NCI-H187 (cell line): Measurements from ENCODE around the gene RBBP8NL.

Experiments used
- DNase-seq, 2 experiments: peaks; one replicate each; lab custom pipeline; 2025; lab: John Stamatoyannopoulos, UW

The RBBP8NL gene

DNA sequence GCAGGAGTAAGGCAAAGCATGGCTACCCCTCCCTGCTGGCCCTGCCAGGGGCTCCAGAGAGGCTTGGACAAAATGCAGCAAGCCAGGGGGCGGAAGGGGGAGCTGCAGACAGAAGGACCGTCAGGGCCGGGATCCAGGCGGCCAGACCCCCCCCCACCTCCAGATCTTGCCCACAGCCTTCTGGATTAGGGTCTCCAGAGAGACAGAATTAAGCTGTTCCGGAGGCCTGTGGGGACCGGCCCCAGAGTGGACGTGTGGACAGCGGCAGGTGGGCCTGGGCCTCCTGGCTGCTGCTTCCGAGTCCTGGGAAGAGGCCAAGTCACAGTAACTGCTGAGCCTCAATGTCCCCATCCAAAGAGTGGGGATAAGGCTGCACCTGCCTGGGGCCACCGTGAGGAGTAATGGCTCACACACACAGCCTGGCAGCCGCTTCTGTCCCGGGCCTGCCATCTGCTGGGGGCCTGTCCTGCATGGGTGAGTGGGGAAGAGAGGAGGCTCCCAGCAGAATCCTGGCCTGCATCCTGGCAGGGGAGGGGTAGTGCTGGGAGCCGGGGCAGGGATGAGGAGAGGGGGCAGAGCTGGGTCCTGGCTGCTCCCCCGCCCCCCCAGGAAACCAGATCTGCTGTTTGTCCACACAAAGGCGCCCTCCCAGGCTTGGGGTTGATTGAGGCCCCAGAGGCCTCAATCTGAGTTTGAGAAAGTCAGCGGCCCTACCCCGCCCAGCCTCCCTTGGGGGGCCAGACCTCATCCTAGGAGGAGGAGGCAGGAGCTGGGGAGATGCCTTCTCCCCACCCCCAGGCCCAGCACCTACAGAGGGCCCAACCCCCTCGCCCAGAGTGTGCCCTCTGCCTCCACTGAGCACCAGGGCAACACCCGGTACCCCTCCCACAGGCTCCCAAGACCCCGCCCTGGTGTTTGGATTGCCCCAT lies 64.1 kb downstream of the RBBP8NL start:
- no peak for DNase-seq

DNA sequence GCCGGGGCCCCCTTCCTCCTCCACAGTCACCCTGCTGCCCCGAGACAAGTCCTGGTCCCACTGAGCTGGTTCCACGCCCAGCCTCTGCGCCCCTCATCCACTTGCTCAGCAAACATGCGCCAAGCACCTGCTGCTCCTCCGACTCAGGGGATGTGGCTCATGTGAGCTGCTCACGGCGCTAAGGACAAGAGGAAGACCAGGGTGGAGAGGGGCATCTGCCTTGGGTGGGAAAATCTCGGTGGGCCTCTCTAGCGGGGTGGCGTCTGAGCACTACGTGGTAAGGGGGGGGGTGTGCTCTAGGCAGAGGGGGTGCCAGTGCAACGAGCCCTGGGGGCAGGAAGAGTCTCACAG lies 64.8 kb downstream of the RBBP8NL start:
- no peak for DNase-seq

DNA sequence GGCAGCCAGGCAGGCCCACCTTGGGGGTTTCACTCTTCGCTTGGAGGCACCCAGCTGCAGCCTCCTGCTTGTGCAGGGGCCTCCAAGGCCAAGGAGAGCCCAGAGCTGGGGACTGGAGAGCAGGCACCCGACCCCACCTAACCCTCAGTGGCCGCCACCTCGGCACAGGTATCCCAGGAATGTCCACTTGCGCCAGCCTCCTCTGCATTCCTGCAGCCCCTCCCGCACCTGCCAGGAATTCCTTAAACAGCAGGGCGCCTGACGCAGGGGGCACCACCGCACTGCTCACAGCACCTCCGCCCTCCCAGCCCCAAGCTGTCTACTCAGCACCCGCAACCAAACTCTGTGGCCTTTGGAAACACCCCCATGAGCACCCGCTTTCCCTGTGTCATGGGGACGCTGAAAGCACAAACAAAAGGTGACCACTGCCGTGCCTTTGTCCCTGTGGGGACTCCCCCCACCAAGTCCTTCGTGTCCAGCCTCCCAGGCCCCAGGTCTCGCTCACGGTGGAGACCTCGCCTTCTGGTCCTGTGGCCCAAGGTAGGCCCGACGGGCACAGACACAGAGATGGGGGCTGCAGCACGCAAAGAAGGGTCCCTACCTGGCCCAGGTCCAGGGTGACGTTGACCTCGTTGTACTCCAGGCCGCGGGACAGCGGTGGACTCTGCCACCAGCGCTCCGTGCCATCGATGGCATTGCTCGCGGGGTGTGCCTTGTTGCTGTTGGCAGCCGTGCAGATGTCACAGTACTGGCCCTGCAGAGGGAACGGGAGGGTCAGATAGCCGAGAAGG lies 65.3 kb downstream of the RBBP8NL start:
- no peak for DNase-seq

DNA sequence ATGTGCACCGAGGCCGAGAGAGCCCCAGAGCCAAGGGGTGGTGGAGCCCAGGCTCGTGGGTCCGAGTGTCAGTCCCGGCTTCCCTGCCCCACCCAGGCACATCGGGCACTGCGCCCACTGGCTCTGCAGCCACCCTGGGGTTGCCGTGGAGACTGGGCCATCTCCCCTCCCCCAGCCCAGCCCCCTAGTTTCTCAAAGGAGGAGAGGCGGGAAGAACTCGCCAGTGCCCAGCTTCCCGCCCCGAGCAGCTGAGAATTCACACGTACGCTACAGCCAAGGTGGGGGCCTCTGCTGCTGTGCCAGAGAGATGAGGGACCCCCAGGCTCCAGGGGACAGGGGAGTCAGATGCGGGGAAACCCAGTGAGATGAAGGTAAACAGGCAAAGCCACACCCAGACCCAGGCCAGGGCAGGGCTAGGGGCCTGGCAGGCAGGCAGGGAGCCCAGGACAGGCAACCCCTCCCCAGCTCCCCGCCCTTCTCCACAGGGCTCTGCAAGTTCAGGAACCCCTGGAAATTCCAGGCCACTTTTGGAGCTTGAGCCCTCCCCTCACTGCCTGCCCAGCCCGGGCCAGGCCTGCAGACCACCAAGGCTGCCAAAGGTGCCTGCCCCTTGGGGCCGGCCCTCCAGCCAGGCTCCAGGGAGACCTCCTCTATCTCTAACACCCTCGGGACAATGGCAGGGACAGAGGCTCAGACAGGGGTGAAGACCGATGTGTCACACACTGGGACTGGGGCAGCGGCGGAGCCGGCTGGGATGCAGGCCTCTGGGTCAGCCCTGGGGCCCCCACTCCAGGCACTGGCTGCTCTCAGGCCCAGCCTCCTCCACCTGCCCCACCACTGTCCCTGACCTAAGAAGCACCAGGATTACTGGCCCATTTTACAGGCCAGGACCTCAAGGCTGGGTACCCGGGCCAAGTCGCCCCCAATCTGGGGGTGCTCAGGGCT lies 66.2 kb downstream of the RBBP8NL start:
- DNase-seq: no peak
